GM18870 (cell line): ENCODE measurements around the gene C5.
"Not testable (repeated sequence)": the region's sequence is repeated elsewhere in the genome, so short reads cannot be mapped to it uniquely, and the experiment has no call there.

Experiments used
- ATAC-seq: cut with Tn5 transposase; IDR thresholded peaks from one replicate; pipeline ENCODE4 v1.9.1; 2021; ENCODE audit warnings: moderate library complexity; ENCODE audit not compliant: unreplicated experiment

Gene C5

GRCh38 chr9:121050128-121050988, at the start of gene C5:
C5 (minus strand) TSS chr9:121050275; CDS start chr9:121050246, 29 bp downstream.
- ATAC-seq: no peak

- no peak for ATAC-seq
Observed at GRCh38 chr9:121098567-121099198, 48.6 kb upstream of the C5 start.

DNA sequence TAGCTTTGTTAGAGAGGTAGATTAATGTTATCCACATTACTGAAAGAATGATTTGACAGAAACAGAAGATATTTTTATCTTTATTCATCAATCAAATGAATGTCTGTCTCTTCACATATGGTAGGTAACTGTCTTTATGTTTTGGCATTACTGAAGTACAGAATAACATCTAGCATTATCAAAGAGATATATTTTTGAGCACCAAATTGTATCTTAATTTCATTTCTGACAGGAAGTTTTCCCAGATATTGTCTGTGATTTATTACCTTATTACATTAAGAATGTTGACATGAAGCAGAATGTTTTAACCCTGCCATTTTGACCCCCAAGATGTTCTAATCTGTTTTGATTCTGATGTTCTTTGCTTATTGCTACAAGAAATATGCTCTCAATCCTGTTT, 45.0 kb upstream of the C5 start:
- ATAC-seq: no peak

DNA sequence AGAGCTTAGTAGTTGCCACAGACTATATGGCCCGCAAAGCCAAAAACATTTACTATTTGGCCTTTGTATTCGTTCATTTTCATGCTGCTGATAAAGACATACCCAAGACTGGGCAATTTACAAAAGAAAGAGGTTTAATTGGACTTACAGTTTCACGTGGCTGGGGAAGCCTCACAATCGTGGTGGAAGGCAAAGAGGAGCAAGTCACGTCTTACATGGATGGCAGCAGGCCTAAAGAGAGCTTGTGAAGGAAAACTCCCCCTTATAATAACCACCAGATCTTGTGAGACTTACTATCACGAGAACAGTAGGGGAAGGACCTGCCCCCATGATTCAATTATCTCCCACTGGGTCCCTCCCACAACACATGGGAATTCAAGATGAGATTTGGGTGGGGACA, 40.7 kb upstream of the C5 start:
- not testable (repeated sequence) for ATAC-seq

DNA sequence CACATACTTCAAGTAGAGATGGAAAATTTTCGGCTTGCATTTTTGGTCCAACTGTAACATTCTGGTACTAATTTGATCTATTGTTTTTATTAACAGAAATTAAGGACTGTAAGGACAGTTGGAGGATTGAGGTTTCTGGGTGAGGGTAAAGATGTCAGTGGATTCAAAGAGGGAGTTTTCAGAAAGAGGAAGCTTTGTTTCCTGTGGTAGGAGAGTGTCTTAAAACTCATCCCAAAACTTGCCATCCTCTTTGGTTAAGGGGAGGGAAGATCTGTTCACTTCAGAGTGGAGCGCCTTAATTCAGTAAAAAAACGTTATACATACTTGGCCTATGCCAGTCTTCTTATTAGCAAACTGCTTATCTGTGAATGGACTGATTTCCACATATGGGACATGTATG, 38.5 kb upstream of the C5 start:
- no peak for ATAC-seq

DNA sequence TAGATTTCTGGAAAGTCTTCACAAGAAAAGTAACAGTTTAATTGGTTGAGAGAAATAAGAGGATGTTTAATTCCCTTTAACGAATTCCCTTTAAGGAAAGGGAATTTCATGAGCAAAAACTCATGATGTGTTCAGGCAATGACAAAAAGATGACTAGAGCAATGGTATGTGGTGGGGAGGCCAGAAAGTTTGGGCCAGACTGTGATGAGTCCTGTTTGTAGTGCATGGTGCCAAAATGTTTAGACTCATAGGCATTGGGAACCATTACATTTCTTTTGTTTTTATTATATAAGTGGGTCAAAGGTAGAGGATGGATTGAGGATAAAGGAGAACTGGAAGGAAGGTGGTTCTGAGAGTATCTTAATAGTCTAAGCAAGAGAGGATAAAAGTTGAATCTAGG, 35.6 kb upstream of the C5 start:
- ATAC-seq: no peak

DNA sequence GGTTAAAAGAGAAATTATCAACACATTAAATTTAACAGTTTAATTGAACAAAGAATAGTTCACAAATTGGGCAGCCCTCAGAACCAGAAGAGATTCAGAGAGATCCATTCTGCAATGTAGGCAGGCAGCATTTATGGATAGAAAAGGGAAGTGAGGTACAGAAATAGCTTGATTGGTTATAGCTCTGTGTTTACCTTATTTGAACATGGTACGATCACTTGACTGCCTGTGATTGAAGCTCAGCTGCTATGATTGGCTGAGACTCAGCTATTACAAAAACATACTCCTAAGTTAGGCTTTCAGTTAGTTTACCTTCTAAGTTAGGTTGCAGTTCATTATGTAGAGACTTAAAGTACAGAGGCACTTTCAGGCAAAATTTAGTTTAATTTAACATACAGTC, 32.0 kb upstream of the C5 start:
- no peak for ATAC-seq

DNA sequence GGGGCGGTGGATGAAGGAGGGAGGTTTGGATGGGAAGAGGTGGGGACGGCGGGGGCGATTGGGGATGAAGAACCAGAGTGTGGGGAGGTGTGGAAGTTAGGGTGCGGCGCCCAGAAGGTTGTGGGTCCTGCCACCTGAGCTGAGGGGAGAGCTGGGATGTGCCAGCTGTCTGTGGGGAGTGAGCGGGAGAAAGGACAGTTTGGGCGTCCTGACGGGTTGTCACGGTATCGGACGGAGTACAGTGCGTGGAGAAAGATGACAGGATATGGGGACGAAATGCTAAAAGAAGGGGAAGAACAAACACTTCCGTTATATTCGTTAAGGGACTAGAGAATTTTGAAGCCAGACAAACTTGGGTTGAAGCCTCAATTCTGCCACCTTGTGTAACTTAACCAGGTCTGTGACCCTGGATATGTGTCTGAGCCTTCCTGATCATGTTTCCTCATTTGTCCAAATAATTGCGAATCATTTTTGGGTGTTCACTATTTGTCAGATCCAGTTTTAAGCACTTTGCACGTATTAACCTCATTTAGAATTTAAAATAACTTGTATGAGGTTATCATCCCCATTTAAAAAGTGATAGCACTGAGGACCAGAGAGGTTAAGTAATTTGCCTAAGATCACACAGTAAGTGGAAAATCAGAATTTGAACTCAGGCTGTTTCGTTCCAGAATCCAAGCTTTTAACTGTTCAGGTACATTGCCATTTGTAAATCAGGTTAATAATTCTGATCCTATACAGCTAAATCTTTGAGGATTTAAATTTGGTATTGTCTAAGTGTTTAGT, 25.4 kb upstream of the C5 start:
- ATAC-seq: peak; percentile 12

- ATAC-seq: peak; percentile 45
Observed at GRCh38 chr9:121074370-121075250, 24.5 kb upstream of the C5 start, which contains the start of gene CNTRL. CNTRL (plus strand) TSS chr9:121074955; CDS start chr9:121088327, 13,372 bp downstream.

GRCh38 chr9:121073038-121073437, 23.0 kb upstream of the C5 start:
- no peak for ATAC-seq

DNA sequence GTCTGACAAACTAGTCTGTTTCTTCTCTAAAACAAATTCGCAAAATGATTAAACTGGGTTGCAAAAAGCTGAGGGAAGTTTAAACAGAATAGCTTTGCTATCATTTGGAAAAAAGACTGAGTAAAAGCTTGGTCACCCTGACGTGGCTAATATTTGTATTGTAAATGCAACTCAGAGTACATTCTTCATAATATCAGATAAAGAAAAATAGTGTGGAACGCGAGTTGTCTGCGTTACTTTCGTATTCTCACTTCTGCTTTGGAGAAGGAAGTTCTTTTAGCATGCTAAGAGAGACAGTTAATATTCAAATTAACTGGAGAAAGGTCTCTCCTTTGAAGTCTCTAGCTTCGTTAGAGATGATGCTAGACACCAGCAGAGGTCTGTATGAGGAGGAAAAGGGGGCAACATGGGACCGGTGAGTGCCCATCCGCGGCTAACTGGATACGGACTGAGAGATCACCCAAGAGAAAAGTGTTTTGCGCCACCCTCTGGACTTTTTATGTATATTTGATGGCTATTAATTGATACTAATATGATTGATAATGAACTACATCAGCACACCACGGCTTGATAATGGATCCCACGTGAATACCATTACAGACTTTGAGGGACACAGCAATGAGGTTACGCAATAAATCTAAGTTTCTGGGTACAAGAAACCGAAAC, 21.8 kb upstream of the C5 start:
- ATAC-seq: peak; percentile 33

- ATAC-seq: no peak
Observed at GRCh38 chr9:121071370-121071755, 21.3 kb upstream of the C5 start.

GRCh38 chr9:121069396-121069795, 19.3 kb upstream of the C5 start:
- ATAC-seq: no peak

DNA sequence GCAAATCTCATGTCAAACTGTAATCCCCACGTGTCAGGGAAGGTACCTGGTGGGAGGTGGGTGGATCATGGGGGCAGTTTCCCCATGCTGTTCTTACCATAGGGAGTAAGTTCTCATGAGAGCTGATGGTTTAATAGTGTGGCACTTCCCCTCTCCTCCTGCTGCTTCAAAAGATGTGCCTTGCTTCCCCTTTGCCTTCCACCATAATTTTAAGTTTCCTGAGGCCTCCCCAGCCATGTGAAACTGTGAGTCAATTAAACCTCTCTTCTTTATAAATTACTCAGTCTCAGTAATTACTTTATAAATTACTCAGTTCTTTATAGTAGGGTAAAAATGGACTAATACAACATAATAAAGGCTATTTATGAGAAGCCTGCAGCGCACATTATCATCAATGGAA, 17.6 kb upstream of the C5 start:
- no peak for ATAC-seq

- no peak for ATAC-seq
Observed at GRCh38 chr9:121066850-121067249, 16.8 kb upstream of the C5 start.

GRCh38 chr9:121059998-121060636, 10.0 kb upstream of the C5 start:
- ATAC-seq: no peak

GRCh38 chr9:121059513-121059912, 9.4 kb upstream of the C5 start:
- no peak for ATAC-seq

GRCh38 chr9:121057821-121058220, 7.7 kb upstream of the C5 start:
- ATAC-seq: no peak

DNA sequence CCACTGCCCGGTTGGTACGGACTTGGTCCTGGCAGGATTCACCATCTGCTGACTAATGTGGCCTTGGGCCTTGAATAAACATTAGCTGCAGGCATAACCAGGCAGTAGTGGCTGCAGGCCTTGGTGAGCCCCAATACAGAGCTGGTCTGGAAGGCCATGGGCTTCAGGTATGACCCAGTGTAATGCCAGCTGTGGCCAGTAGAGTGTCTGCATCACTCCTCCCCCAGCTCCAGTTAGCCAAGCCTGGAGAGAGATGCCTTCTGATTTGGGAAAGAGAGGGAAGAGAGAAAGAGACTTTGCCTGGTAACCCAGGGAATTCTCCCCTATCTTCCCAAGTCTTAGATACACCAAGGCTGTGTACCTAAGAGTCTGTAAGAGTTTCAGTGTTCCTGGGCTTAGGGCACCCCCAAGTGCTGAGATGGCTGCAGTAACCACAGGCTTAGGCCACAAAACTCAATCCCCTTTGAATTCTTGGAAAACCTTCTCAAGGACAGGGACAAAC, 5.6 kb upstream of the C5 start:
- no peak for ATAC-seq
